OCI-M2 (cell line): ENCODE data around the gene CEP128.

ENCODE experiments used
- DNase-seq: peaks from one replicate; lab custom pipeline; 2025; ENCODE audit not compliant: unreplicated experiment; lab: John Stamatoyannopoulos, UW

Gene CEP128

DNA sequence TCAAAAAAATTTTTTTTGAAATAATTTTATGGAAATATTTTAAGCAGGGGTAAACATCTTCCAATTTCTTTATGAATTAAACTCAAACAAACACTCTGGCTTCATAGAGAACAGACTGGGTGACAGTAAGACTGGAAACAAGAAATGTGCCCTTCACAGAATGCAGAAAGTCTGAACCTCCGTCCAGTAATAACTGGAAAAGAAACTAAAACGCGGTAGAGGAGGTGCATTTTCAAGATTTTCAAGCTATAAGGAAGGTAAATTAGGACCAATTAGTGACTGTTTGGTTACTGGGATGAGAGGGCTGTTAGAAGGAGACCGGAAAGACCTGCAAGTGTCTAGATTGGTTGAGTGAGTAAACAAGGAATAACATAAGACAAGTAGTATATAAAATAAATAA, 245.7 kb downstream of the CEP128 start:
- DNase-seq, result no peak

DNA sequence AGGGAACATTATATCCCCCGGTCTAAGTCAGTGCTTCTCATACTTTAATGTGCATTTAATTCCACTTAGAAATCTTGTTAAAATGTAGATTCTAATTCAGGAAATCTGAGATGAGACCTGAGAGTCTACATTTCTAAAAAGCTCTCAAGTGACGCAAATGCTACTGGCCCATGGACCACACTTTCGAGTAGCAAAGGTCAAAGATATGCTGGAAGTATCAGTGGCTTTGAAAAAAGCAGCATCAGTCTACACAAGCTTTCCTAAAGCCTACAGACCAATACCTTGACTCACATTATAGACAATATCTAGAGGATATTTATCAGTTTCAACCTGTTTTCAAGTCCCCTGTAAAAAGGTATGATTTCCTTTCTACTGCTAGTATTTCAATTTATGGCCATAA, 248.6 kb downstream of the CEP128 start:
- DNase-seq, result no peak

DNA sequence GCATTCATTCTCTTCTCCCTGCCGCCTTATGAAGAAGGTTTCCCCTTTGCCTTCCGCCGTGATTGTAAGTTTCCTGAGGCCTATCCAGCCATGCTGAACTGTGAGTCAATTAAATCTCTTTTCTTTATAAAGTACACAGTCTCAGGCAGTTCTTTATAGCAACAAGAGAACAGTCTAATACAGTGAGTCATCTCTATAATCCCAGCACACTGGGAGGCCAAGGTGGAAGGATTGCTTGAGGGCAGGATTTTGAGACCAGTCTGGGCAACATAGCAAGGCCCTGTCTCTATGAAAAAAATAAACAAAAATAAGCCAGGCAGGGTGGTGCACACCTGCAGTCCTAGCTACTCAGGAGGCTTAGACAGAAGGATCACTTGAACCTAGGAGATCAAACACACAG, 259.9 kb downstream of the CEP128 start:
- no peak for DNase-seq

DNA sequence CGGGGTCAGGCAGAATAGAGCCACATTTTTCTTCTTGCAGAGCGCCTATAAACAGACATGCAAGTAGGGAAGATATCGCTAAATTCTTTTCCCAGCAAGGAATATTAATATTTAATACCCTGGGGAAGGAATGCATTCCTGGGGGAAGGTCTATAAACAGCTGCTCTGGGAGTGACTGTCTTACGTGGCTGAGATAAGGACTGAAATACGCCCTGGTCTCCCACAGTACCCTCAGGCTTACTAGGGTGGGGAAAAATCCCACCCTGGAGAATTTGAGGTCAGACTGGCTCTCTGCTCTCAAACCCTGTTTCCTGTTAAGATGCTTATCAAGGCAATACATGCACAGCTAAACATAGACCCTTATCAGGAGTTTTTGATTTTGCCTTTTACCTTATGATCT, 262.3 kb downstream of the CEP128 start:
- no peak for DNase-seq

DNA sequence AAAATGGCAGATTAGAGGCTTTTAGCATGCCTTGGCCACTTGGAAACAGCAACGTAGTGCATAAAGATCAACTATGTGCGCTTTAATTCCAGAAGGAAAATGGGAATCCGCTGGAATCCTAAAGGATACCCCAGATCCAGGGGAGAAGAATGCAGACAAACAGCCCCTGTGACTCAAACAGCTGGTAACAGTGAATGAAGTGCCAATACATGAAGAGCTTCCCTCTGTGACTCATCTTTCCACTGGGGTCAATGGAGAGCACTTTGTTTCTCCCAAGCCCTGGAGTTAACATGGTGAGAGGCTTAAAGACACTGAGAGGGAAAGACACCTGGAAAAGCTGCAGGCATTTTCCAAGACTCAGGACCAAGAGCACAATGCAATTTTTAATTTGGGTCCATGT, 263.1 kb downstream of the CEP128 start:
- DNase-seq, result no peak

DNA sequence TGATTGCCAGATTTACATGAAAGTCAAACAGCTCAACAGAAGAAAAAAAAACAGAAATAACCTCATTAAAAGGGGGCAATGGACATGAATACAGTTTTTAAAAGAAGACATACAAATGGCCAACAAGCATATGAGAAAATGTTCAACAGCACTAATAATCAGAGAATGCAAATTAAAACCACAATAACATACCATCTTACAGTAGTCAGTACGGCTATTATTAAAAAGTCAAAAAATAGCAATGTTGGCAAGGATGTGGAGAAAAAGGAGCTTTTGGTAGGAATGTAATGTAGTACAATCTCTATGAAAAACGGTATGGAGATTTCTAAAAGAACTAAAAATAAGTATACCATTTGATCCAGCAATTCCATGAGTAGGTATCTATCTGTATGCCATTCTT, 272.1 kb downstream of the CEP128 start:
- no peak for DNase-seq

DNA sequence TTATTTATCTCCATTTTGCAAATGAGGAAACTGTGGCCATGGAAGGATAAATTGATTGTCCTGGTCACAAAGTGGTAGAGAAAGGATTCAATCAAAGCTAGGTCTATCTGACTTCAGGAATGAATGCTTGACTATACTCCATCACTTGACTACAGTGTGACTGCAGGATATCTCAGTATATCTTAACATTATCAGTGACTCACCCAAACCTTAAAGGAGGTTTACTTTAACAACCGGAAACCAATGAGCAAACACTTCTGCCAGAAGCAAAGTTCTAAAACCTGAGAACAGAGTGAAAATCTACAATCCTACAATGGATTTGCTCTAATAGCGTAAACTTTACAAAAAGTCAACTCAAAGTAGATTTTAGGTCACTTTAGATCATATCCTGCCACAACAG, 277.0 kb downstream of the CEP128 start:
- DNase-seq, result no peak

DNA sequence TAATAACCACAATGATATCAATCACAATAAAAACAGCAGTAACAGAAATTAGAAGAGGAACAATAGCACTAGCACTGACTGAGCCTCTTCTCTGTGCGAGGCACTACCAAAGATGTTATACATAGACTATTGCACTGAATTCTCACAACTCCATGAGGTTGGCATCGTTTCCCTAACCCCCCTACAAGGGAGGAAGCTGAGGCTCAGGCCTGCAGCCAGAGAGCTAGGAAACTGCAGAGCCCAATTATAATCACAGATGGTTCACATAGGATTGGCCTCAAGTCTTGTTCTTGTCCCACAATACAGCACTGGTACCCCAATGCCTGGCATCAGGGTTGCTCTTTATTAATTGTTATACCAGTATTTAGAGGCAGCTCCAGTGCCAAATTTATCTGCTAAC, 278.0 kb downstream of the CEP128 start:
- no peak for DNase-seq

DNA sequence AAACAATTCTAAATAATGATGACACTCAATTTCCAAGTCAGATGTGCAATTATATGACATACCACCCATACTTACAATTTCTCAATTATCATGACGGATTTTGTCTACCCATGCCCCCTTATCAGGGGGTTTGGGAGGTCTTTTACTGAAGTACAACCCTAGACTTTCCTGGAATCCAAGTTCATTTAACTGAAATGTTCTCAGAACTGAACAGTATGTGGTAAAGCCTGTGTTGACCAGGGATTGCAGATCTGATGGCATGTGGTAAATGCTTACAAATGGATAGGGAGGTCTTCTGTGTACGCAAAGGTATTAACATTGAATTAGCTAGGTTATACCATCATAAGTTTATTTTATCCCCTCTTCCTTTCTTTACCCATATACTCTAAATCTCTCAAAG, 281.8 kb downstream of the CEP128 start:
- no peak for DNase-seq

DNA sequence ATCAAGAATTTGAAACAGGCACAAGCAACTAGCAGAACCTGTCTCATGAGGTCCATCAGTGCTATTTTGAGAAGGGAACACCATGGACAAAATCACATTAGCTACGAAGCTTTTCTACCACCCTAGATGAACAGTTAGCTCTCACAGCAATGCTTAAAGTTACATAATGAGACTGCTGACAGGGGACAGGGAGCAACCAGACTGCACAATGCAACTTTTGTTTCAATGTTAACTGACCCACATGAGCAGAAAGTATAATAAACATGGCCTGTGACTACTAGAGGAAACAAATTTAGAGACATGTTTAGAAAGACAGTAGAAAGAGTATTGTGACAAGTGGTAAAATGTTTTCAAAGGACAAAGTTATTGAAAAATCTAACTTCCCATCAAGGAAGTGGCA, 282.8 kb downstream of the CEP128 start:
- no peak for DNase-seq

DNA sequence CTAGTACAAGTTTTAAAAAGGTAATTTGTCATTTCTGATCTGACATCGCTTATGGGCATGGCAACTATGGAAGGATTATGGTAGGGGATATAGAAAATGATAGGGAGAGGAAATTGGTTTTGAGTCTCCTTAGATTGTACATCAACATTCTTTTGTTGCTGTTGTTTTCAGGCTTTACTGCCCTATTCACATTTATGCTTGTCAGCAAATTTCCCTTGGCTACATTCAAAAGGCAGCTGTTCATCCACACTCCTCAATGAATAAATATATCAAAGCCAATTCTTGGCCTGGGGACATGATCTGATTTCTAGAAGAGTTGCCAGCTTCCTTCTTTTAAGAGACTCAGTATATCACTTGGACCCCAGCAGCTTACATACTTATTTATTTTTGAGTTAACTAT, 283.4 kb downstream of the CEP128 start:
- no peak for DNase-seq

DNA sequence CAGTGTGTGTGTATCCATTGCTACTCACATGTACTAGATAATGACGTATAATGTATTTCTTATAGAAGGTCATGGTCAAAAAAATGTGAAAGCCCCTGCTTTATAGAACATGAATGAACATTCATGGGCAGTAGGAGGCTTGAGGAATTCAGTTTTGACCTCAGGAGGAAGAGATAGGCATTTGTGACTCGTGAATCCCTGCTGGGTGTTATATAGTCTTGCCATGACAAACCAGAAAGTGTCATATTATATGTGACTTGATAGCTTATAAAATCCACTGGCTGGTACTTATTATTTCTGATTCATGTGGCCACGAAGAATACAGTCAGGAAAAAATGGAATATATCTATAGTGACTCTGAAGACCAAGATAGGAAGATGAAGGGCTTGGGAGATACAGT, 287.6 kb downstream of the CEP128 start:
- DNase-seq, result no peak

DNA sequence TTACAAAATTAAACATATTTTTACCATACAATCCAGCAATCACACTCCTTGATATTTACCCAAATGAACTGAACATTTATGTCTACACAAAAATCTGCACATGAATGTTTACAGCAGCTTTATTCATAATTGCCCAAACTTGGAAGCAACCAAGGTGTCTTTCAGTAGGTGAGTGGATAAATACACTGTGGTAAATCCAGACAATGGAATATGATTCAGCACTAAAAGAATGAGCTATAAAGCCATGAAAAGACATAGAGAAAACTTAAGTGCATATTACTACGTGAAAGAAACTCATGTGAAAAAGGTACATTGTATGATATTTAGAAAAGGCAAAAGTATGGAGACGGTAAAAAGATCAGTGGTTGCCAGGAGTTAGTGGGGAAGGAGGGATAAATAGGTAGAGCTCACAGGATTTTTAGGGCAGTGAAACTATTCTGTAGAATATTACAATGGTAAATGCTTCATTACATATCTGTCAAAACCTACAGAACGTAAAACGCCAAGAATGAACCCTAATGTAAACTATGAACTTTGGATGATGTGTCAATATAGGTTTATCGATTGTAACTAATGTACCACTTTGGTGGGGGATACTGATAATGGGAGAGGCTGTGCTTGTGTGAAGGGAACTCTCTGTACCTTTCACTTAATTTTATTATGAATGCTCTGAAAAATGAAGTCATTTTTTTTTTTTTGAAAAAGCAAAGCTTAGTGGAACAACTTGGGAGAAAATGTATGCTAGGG, 295.7 kb downstream of the CEP128 start:
- DNase-seq, result no peak

DNA sequence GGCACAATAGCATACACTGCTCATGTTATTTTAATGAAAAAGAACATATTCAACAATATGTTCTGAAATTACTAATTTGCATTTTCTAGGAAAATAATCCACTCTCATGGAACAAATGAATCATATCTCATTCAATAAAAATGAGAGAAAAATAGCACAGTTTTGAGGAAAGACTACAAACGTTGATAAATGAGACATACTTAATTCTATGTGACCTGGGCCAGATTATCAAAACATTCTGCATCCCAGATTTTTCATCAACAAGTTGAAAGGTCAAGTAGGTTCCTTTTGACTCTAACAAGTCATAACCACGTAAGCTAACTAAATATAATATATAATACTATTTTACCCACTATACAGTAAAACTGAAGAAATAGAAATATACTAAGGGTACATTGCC, 296.7 kb downstream of the CEP128 start:
- no peak for DNase-seq

DNA sequence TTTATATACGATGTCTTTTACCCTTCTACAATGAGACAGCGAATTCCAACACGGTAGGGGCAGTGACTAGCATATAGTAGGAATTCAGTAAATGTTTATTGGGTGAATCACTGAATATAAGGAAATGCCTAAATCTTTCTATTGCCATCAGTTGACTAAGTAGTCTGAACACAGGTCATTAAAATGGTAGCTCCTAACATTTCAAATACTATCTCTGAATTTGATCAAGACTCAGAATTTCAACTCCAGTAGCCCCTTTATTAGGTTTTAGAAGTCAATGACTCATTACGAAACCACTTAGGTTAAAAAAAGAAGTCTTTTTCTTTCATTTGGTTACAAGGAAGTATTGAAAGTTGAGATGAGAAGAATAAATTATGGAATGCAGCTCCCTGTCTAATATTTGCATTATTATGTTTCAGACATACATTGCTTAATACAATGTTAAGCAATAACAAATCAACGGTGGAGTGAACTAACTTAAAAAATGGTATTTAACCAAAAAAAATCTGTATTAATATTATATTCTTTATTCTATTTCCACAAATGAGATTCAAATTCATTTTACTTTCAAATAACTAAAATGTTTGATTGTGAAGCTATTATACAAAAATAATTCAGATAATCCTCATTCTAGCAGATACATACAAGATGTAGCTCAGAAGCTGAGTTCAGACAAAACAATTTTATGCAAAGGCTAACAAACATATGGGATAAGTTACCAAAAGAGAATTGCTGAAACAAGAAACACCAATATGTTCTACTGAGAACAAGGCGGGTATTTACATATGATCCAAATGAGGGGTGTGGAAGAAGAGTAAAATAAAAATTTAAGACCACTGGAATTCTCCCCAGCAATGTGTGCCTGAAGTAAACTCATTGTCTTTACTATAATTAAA, 302.7 kb downstream of the CEP128 start:
- no peak for DNase-seq

DNA sequence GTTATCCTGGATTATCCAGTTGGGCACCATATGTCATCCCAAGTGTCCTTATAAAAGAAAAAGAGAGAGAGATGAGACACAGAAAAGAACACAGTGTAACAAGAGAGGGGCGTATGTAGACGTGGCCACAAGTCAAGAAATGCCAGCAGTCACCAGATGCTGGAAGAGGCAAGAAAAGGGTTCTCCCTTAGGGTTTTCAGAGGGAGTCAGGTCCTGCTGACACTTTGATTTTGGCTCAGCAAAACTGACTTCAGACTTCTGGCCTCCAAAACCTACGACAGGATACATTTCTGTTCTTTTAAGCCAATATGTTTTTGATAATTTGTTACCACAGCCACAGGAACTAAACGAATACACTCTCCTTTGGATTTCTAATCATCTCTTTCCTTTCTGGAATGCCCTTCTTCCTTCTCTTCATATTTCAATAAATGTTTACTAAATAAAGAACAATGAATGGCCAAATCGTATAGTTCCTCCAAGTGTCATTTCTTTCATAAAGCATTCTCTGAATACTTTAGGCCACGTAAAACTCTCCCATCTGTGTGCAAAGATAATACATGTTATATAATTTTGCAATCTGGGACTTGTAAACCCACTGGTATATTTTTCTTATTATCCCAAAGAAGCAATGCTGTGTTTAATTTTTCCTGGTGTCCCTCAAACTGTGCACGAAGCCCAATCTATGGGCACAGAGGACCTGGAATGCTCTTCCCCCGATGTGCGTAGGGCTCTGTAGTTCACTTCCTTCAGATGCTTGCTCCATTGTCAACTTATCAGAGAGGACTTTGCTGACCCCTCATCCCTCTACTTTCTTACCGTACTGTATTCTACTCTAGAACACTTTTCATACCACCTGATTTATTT, 303.6 kb downstream of the CEP128 start:
- no peak for DNase-seq

DNA sequence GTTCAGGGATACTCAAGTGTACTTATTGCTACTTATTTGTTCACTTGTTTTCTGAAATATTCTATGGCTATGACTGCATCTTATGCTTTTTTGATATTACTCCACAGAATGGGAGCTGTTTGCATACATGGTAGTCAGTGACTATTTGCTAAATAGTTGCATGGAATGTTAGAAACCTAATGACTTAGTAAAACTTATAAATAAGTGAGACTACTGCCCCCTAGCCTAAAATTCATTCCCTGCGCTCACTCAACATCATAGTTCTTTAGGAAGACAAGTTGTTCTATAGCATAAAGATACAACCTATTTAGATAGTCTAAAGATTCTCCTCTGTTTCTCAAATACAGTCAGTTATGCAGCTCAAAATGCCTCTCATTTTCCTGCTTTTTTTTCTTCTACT, 305.5 kb downstream of the CEP128 start:
- DNase-seq, result no peak

DNA sequence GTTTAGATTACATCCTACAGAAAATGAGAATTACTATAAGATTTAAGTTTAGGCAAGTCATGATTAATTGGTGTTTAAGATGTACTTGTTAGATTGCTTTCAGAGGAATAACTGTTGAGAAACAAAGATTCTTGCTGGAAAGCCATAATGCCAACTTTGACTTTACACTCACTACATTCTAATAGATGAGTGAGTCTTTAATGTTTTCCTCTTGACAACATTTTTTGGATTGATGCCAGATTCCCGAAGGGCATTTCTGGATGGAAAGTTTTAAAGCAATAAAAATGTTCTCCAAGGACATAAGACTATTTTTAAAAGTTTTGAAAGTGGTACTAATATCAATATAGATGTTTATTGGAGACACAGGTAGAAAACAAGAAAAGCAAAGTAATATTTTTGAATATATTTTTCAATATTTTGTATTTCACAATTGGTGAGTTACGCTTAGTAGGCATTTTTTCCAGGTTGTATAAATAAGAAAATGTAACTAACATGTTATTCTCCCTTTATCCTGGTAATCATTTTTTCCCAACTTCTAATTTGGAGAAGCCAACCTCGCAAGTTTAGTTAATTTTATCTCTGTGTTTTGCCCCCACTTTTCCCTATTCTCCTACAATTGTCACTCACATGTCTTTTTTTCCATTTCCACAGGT, 307.3 kb downstream of the CEP128 start:
- no peak for DNase-seq

DNA sequence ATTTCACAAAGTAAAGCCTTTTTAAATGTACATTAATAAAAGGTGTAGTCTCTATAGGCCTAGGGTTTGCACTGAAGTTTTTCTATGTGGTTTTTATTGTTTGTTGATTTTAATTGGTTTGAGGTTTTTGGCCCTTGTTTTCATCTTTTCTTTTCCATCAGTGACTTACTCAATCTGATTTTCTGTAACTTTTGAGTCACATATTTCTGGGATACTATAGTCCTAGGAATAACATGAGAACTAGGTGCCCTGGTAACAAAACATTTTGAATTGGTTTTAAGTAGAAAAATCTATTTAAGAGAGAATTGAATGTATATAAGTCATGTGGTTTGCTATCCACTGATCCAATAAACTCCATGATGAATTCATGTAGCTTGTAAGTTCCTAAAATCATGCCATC, 311.9 kb downstream of the CEP128 start:
- no peak for DNase-seq

DNA sequence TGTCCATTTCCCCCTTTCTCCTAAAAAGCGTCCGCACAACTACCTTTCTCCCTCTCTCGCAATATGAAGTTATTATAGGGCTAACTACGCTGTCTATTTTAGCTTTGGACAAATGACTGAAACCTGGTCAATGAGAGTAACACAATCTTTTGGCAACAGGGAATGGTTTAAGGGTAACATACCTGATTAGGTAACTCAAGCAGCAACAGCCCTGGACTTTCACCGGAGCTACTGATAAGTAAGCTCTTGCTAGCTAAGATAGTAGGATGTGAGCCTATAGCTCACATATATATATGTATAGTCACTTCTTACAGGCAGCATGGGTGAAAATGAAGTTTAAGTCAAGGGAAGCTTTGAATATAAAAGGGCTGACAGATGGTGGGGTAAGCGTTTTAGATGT, 313.0 kb downstream of the CEP128 start:
- DNase-seq, result no peak

DNA sequence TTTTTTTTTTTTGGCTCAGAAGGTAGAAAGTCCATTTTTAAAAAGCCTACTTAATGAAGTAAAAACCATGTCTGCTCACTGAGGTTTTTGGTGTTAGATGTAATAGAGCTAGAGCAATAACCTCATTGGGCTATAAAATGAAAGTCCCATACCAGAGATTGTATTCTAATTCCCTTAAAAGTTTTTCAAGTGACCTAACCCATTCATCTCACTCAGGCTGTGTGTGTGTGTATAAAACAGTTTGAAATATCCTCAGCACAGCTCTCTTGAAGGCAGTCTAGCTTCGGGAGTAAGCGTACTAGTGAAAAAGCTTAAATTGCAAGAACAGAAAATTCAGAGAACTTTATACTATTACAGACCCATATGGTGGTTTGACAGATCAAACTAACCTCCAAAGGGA, 313.8 kb downstream of the CEP128 start:
- no peak for DNase-seq
